Fibroblast of lung (primary cell): ENCODE data around the gene KDR. TPM values are rescaled to one million over a fixed set of nuclear protein-coding genes. Genes with fewer than 3 reads are reported as not detected.

Experiments used
- DNase-seq, 2 donors: peaks; one replicate each; pipeline versions ENCODE4 v3.0.0 to v3.0.0-alpha.2; 2010; ENCODE audit warnings: low read depth in 2 of 2
- H2AFZ ChIP-seq: 2 replicates; pipeline ENCODE4 v1.5.1; 2012; ENCODE audit warnings: low read length, control low read depth, inconsistent platforms
- H3K27ac ChIP-seq: 2 replicates; pipeline ENCODE4 v1.5.1; 2011; ENCODE audit warnings: low read length, control low read depth; ENCODE audit not compliant: insufficient read depth
- H3K27me3 ChIP-seq: 2 replicates; pipeline ENCODE4 v1.5.1; 2011; ENCODE audit warnings: mild to moderate bottlenecking, low read length; ENCODE audit not compliant: control insufficient read depth, insufficient read depth
- H3K36me3 ChIP-seq: 2 replicates; pipeline ENCODE4 v1.5.1; 2011; ENCODE audit warnings: low read length; ENCODE audit not compliant: control insufficient read depth, insufficient read depth
- H3K4me1 ChIP-seq: 2 replicates; pipeline ENCODE4 v1.5.1; 2011; ENCODE audit warnings: low read length; ENCODE audit not compliant: control insufficient read depth, insufficient read depth; ENCODE audit errors: extremely low read depth
- H3K4me2 ChIP-seq: 2 replicates; pipeline ENCODE4 v1.5.1; 2011; ENCODE audit warnings: low read length, control low read depth; ENCODE audit not compliant: insufficient read depth; ENCODE audit errors: extremely low read depth
- H3K4me3 ChIP-seq, 4 experiments: fragments of 200-600 bp in 1 of 4; sonication (generic) in 1 of 4; replicated peaks in 1 of 4; 2 replicates each; pipeline ENCODE4 v1.5.1; 2011 to 2016; ENCODE audit warnings: low read length in 4 of 4, low read depth in 3 of 4, mild to moderate bottlenecking in 3 of 4, control low read depth in 2 of 4, inconsistent platforms in 1 of 4, mixed read lengths in 1 of 4; ENCODE audit not compliant: insufficient read depth in 1 of 4; ENCODE audit errors: control extremely low read depth in 1 of 4
- H3K79me2 ChIP-seq: 2 replicates; pipeline ENCODE4 v1.5.1; 2012; ENCODE audit warnings: mild to moderate bottlenecking, low read length, inconsistent platforms; ENCODE audit not compliant: control insufficient read depth, insufficient read depth
- H3K9ac ChIP-seq: 2 replicates; pipeline ENCODE4 v1.5.1; 2011; ENCODE audit warnings: mild to moderate bottlenecking, low read length, control low read depth; ENCODE audit not compliant: insufficient read depth
- H3K9me3 ChIP-seq: 2 replicates; pipeline ENCODE4 v1.5.1; 2012; ENCODE audit warnings: low read depth, low read length; ENCODE audit not compliant: control insufficient read depth, insufficient read depth
- H4K20me1 ChIP-seq: 2 replicates; pipeline ENCODE4 v1.5.1; 2011; ENCODE audit warnings: low read length; ENCODE audit not compliant: control insufficient read depth, insufficient read depth; ENCODE audit errors: extremely low read depth
- CTCF ChIP-seq, 2 donors: IDR thresholded peaks in 1 of 2; conservative IDR thresholded peaks in 1 of 2; 1 replicate in 1 of 2; 2 replicates in 1 of 2; pipeline ENCODE4 v1.5.1; 2011 to 2012; ENCODE audit warnings: low read length in 2 of 2, control low read depth in 1 of 2, inconsistent platforms in 1 of 2, low read depth in 1 of 2, mild to moderate bottlenecking in 1 of 2
- EZH2 ChIP-seq: IDR thresholded peaks from 2 replicates; pipeline ENCODE4 v1.5.1; 2012; ENCODE audit warnings: low read length, control low read depth, mild to moderate bottlenecking; ENCODE audit errors: missing control alignments
- polyA plus RNA-seq, 2 donors: library from polyadenylated mRNA; depleted of rRNA in 1 of 2; stranded (reverse) in 1 of 2; unstranded in 1 of 2; fragments of >200 nt; gene quantifications; 2 replicates each; pipeline ENCODE4 v1.2.1, GENCODE V29; 2011 to 2012; ENCODE audit warnings: missing spikeins in 1 of 2
- total RNA-seq: library from RNA; depleted of rRNA; stranded (reverse); fragments of >200 nt; gene quantifications from 2 replicates; pipeline ENCODE4 v1.2.1, GENCODE V29; 2014

KDR gene
- total and polyA plus RNA-seq, 2 donors (not counting 1 experiment from before 2014, with no cell fraction given) = 0.05 TPM; not detected in 1

GRCh38 chr4:55161739-55162138 is 36.3 kb upstream of the KDR start:
- Histone ChIP-seq H3K9me3 (no peaks in the 10 kb centered on the region), H3K36me3 (no peaks in the 10 kb centered on the region), H3K27ac (no peak overlapping the region), H3K4me3 (no peak overlapping the region), H4K20me1 (no peaks in the 10 kb centered on the region), H3K9ac (no peak overlapping the region), H3K79me2 (no peaks in the 10 kb centered on the region), H3K27me3 (no peaks in the 10 kb centered on the region), H3K4me1 (peaks cover 3% of the 10 kb centered on the region), H3K4me2 (no peak overlapping the region), H2AFZ (no peak overlapping the region)
- DNase-seq = no peak
- TF ChIP-seq EZH2 (no peak), CTCF (conservative IDR thresholded peaks at IDR 0.05 in 1 of 2, IDR thresholded peaks at IDR 0.05 in 1 of 2; ENCODE audit: low read depth in 1 of 2, low read length in 2 of 2) (no peak)

GRCh38 chr4:55159851-55160250 is 34.5 kb upstream of the KDR start:
- TF ChIP-seq CTCF (conservative IDR thresholded peaks at IDR 0.05 in 1 of 2, IDR thresholded peaks at IDR 0.05 in 1 of 2; ENCODE audit: low read depth in 1 of 2, low read length in 2 of 2) (no peak), EZH2 (no peak)
- Histone ChIP-seq H3K4me3 (no peak overlapping the region), H3K9ac (no peak overlapping the region), H3K79me2 (no peaks in the 10 kb centered on the region), H3K9me3 (no peaks in the 10 kb centered on the region), H3K4me2 (no peak overlapping the region), H3K36me3 (no peaks in the 10 kb centered on the region), H3K27me3 (no peaks in the 10 kb centered on the region), H3K4me1 (peaks cover 3% of the 10 kb centered on the region), H2AFZ (no peak overlapping the region), H4K20me1 (no peaks in the 10 kb centered on the region), H3K27ac (no peak overlapping the region)
- no peak for DNase-seq

GRCh38 chr4:55158957-55159356 is 33.6 kb upstream of the KDR start:
- H3K27me3 ChIP-seq = no peaks in the 10 kb centered on the region
- H2AFZ ChIP-seq = no peak overlapping the region
- no peaks in the 10 kb centered on the region for H3K79me2 ChIP-seq
- no peak overlapping the region for H3K27ac ChIP-seq
- H3K4me1 ChIP-seq = peaks cover 3% of the 10 kb centered on the region
- no peaks in the 10 kb centered on the region for H3K9me3 ChIP-seq
- H3K4me3 ChIP-seq = no peak overlapping the region
- no peak overlapping the region for H3K4me2 ChIP-seq
- DNase-seq = no peak
- H3K9ac ChIP-seq = no peak overlapping the region
- H4K20me1 ChIP-seq = no peaks in the 10 kb centered on the region
- no peaks in the 10 kb centered on the region for H3K36me3 ChIP-seq
- TF ChIP-seq CTCF (conservative IDR thresholded peaks at IDR 0.05 in 1 of 2, IDR thresholded peaks at IDR 0.05 in 1 of 2; ENCODE audit: low read depth in 1 of 2, low read length in 2 of 2) = peak in 1 of 2 donors; percentile 7
- TF ChIP-seq EZH2 = no peak
